T-helper 17 cell (primary cell): ENCODE results near the gene FOXR2. TPM values are rescaled to one million over a fixed set of nuclear protein-coding genes. Genes with fewer than 3 reads are reported as not detected.

ENCODE experiments used
- ATAC-seq: fragments of 150-1000 bp; cut with Tn5 transposase; 2 replicates; pipeline ENCODE4 v1.10.0; 2021; ENCODE audit warnings: mild to moderate bottlenecking, moderate library complexity
- DNase-seq, 3 donors: peaks; one replicate each; pipeline versions ENCODE4 v3.0.0 to v3.0.0-alpha.2; 2020 to 2021
- H3K9me3 ChIP-seq: one replicate; pipeline ENCODE4 v1.7.0; 2013; ENCODE audit warnings: low read length, mild to moderate bottlenecking; ENCODE audit not compliant: control insufficient read depth, poor library complexity, severe bottlenecking
- H3K27ac Mint-ChIP-seq: one replicate; pipeline ENCODE4 v1.8.0; 2022; ENCODE audit warnings: mild to moderate bottlenecking, moderate library complexity, mixed read lengths
- H3K27me3 Mint-ChIP-seq: one replicate; pipeline ENCODE4 v1.8.0; 2022; ENCODE audit warnings: mixed read lengths
- H3K36me3 Mint-ChIP-seq: one replicate; pipeline ENCODE4 v1.8.0; 2022; ENCODE audit warnings: low read depth, mixed read lengths
- H3K4me1 Mint-ChIP-seq: one replicate; pipeline ENCODE4 v1.8.0; 2022; ENCODE audit warnings: mild to moderate bottlenecking, mixed read lengths
- H3K4me3 Mint-ChIP-seq: one replicate; pipeline ENCODE4 v1.8.0; 2022; ENCODE audit warnings: mild to moderate bottlenecking, moderate library complexity, mixed read lengths
- total RNA-seq, 4 donors: library from RNA in 2 of 4; stranded (reverse) in 2 of 4; gene quantifications; one replicate each; pipeline ENCODE4 v1.2.3 and lab custom pipeline; 2022 to 2026

Gene FOXR2
- total RNA-seq, 2 donors from 2014 or later = not detected

- Mint-ChIP-seq H3K36me3 (no peaks in the 10 kb centered on the region), H3K27ac (no peak overlapping the region), H3K27me3 (no peaks in the 10 kb centered on the region), H3K4me3 (no peak overlapping the region), H3K4me1 (peaks cover 2% of the 10 kb centered on the region)
- no peaks in the 10 kb centered on the region for H3K9me3 ChIP-seq
- DNase-seq = no peak
- no peak for ATAC-seq
These were observed 44.9 kb downstream of the FOXR2 start for GRCh38 chrX:55668084-55668483.

Other genes with a start within 250 kb of the FOXR2 start
- gene MAGEH1, start 171.3 kb upstream of the FOXR2 start, total RNA-seq = 10 to 100 TPM; 13.1 to 13.5 TPM
- gene USP51, start 133.6 kb upstream of the FOXR2 start, total RNA-seq = 1 to 10 TPM; 1.5 to 1.8 TPM
- 10 to 100 TPM; 11.0 to 13.1 TPM for gene RRAGB, start 94.3 kb downstream of the FOXR2 start, total RNA-seq